HepG2 (cell line): ENCODE data around the gene ALMS1. TPM values are rescaled to one million over a fixed set of nuclear protein-coding genes. Genes with fewer than 3 reads are reported as not detected.

Source experiments
- CREBL2 ChIP-seq: sonication (generic); formaldehyde crosslinking; IDR thresholded peaks from 2 replicates; pipeline ENCODE4 v1.8.1; 2023; ENCODE audit warnings: missing genetic modification reagents, mild to moderate bottlenecking, borderline replicate concordance
- CSRNP1 ChIP-seq: sonication (generic); formaldehyde crosslinking; IDR thresholded peaks from 2 replicates; pipeline ENCODE4 v1.8.1; 2023; ENCODE audit warnings: mild to moderate bottlenecking, missing genetic modification reagents
- GABPA ChIP-seq, 2 experiments: IDR thresholded peaks; 2 replicates each; pipeline ENCODE4 v1.6.1; 2011 to 2016; ENCODE audit warnings: low read depth in 2 of 2, low read length in 1 of 2, missing biosample characterization in 1 of 2, missing genetic modification characterization in 1 of 2
- KDM6A ChIP-seq: IDR thresholded peaks from 2 replicates; pipeline ENCODE4 v1.6.1; 2016; ENCODE audit warnings: low read depth
- KLF6 ChIP-seq: IDR thresholded peaks from 2 replicates; pipeline ENCODE4 v1.8.0; 2016; ENCODE audit warnings: missing biosample characterization, missing genetic modification reagents
- LRRFIP1 ChIP-seq: sonication (generic); formaldehyde crosslinking; conservative IDR thresholded peaks from 2 replicates; pipeline ENCODE4 v1.4.0; 2020; ENCODE audit warnings: missing genetic modification reagents
- MIER3 ChIP-seq: IDR thresholded peaks from 2 replicates; pipeline ENCODE4 v1.6.1; 2016; ENCODE audit warnings: missing compliant biosample characterization, borderline replicate concordance
- RAD51 ChIP-seq: fragments of 450-650 bp; IDR thresholded peaks from 2 replicates; pipeline ENCODE4 v1.6.1; 2016; ENCODE audit warnings: borderline replicate concordance
- RFX3 ChIP-seq: IDR thresholded peaks from 2 replicates; pipeline ENCODE4 v1.6.1; 2016; ENCODE audit warnings: missing biosample characterization, missing genetic modification reagents
- RFX5 ChIP-seq: IDR thresholded peaks from 2 replicates; pipeline ENCODE4 v1.6.1; 2011; ENCODE audit warnings: low read depth, low read length, improper control_type of control experiment
- SKIL ChIP-seq: sonication (generic); formaldehyde crosslinking; IDR thresholded peaks from 2 replicates; pipeline ENCODE4 v1.8.0; 2022; ENCODE audit warnings: missing genetic modification reagents, mild to moderate bottlenecking, moderate library complexity, borderline replicate concordance
- SMAD3 ChIP-seq: sonication (generic); formaldehyde crosslinking; IDR thresholded peaks from 2 replicates; pipeline ENCODE4 v1.4.0; 2020; ENCODE audit warnings: missing genetic modification reagents
- TOE1 ChIP-seq: sonication (generic); formaldehyde crosslinking; IDR thresholded peaks from 2 replicates; pipeline ENCODE4 v1.4.0; 2020; ENCODE audit warnings: mild to moderate bottlenecking, missing genetic modification reagents
- TP53 ChIP-seq: sonication (generic); formaldehyde crosslinking; conservative IDR thresholded peaks from 2 replicates; pipeline ENCODE4 v1.4.0; 2020; ENCODE audit warnings: missing genetic modification reagents
- ZGPAT ChIP-seq: IDR thresholded peaks from 2 replicates; pipeline ENCODE4 v1.6.1; 2016; ENCODE audit warnings: mild to moderate bottlenecking
- ZNF234 ChIP-seq: sonication (generic); formaldehyde crosslinking; conservative IDR thresholded peaks from 2 replicates; pipeline ENCODE4 v1.5.1; 2020; ENCODE audit warnings: mild to moderate bottlenecking, missing genetic modification reagents
- ZNF605 ChIP-seq: sonication (generic); formaldehyde crosslinking; IDR thresholded peaks from 2 replicates; pipeline ENCODE4 v1.8.0; 2022; ENCODE audit warnings: mild to moderate bottlenecking, missing genetic modification reagents
- ZNF670 ChIP-seq: sonication (generic); formaldehyde crosslinking; IDR thresholded peaks from 2 replicates; pipeline ENCODE4 v1.8.0; 2022; ENCODE audit warnings: mild to moderate bottlenecking, missing genetic modification reagents, borderline replicate concordance
- ZNF720 ChIP-seq: sonication (generic); formaldehyde crosslinking; IDR thresholded peaks from 2 replicates; pipeline ENCODE4 v1.4.0; 2020; ENCODE audit warnings: missing genetic modification reagents
- polyA plus RNA-seq, 8 experiments: library from polyadenylated mRNA; depleted of rRNA in 3 of 8; stranded (reverse) in 7 of 8; unstranded in 1 of 8; fragments of >200 nt; fragmentation: Illumina TruSeq in 4 of 8; extraction: Trizol in 4 of 8; gene quantifications; 2 replicates each; pipeline versions ENCODE4 v1.2.1 to v1.2.3, GENCODE V29; 2011 to 2016; ENCODE audit warnings: low read depth in 4 of 8, missing spikeins in 1 of 8, mixed read lengths in 1 of 8; ENCODE audit not compliant: insufficient read depth in 1 of 8
- total RNA-seq, 5 experiments: library from RNA; depleted of rRNA; stranded (reverse); fragments of >200 nt; fragmentation: Illumina TruSeq; extraction: Trizol; gene quantifications; 2 replicates each; pipeline ENCODE4 v1.2.3, GENCODE V29; 2016; ENCODE audit warnings: low read depth in 1 of 5

Gene ALMS1
- total and polyA plus RNA-seq, 2 of the 13 experiments (the other 11 are each of a cell fraction or from before 2014, with no cell fraction given) = 12.9 to 21.2 TPM

- peak; percentile 77; the same call in 1 of the 2 replicates for TF ChIP-seq ZNF670 (CRISPR knock-in tag)
- peak; percentile 61; the same call in 1 of the 2 replicates for TF ChIP-seq ZNF605 (CRISPR knock-in tag)
- TF ChIP-seq CREBL2 (CRISPR knock-in tag) = no peak
- TF ChIP-seq TP53 (CRISPR knock-in tag) = 0 out of 2 replicates have a peak, but pooled peaks have one; percentile 30
- no peak; the same call in 1 of the 2 replicates for TF ChIP-seq KLF6 (CRISPR knock-in tag)
- peak; percentile 80 for TF ChIP-seq TOE1 (CRISPR knock-in tag)
- TF ChIP-seq MIER3 = 0 out of 2 replicates have a peak, but pooled peaks have one; percentile 32
- TF ChIP-seq ZGPAT (CRISPR knock-in tag) = peak; percentile 79; the same call in 1 of the 2 replicates
- TF ChIP-seq SKIL (CRISPR knock-in tag) = no peak
- peak; percentile 88 for TF ChIP-seq RFX3
- no peak for TF ChIP-seq LRRFIP1 (CRISPR knock-in tag)
- no peak for TF ChIP-seq RAD51
- no peak for TF ChIP-seq ZNF234 (CRISPR knock-in tag)
- peak; percentile 62 for TF ChIP-seq CSRNP1 (CRISPR knock-in tag)
- TF ChIP-seq GABPA (IDR thresholded peaks at IDR 0.05; ENCODE audit: low read depth, low read length) = peak; percentile 62
- peak; percentile 63 for TF ChIP-seq GABPA (CRISPR knock-in tag; IDR thresholded peaks at IDR 0.05; ENCODE audit: low read depth)
- 0 out of 2 replicates have a peak, but pooled peaks have one; percentile 14 for TF ChIP-seq RFX5
- TF ChIP-seq SMAD3 (CRISPR knock-in tag) = no peak
- no peak for TF ChIP-seq ZNF720 (CRISPR knock-in tag)
- TF ChIP-seq KDM6A = no peak
Observed at GRCh38 chr2:73385504-73386341, at the start of gene ALMS1 (continued).
